ENCODE measurements around the gene SLC13A3.

- TF ChIP-seq EZH2phosphoT487 (IDR thresholded peaks at IDR 0.05; ENCODE audit: borderline replicate concordance, low read length) (no peak), CTCF (IDR thresholded peaks at IDR 0.05; ENCODE audit: low read depth, low read length, poor library complexity, severe bottlenecking) (no peak)
Observed at GRCh38 chr20:46602429-46602828, 48.8 kb downstream of the SLC13A3 start.

All from DOHH2 (cell line).